DMS53 treated with DMSO at 0.1 percent for 48 hours (cell line): ENCODE results near the gene PRR11.
"Not testable (repeated sequence)": the region's sequence is repeated elsewhere in the genome, so short reads cannot be mapped to it uniquely, and the experiment has no call there.

ENCODE experiments used
- DNase-seq: peaks from one replicate; lab custom pipeline; 2025; ENCODE audit not compliant: unreplicated experiment; lab: John Stamatoyannopoulos, UW

PRR11 gene

DNA sequence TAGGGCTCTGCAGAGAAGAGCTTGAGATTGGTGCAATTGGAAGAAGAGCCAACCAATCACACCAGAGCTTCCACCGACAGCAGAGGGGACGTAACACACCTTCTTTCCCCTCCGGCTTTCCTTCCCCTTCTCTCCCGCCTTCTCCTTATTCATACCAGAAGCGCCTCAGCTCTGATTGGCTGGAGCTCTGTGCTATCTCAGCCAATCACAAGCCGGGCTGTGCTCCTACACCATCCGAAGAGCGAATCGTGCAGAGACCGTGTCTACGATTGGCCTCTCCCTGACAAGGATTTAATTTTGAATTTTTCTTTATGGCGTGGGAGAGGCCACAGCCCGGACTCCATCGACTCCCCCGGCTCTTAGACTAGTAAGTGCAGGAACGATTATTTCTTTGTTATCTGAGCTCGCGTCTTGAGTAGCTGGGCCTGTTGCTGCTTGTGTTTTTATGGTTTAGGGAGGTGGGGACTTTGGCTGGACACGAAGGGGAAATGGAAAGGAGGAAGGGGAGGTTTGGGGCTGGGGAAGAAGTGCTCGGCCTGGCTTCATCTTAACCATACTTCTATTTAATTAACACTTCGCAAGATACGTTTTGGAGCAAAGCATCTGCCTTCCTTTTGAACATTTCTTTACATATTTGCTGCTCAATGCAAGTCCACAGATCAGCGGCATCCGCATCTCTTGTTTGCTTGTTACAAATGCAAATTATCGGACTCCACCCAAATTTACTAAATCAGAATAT lies at the start of gene PRR11:
TSS of gene PRR11 (plus strand) at position 308 of the 739 bp plus-strand sequence. CDS start 14,007 bp downstream, outside the sequence.
- peak; percentile 100 for DNase-seq

DNA sequence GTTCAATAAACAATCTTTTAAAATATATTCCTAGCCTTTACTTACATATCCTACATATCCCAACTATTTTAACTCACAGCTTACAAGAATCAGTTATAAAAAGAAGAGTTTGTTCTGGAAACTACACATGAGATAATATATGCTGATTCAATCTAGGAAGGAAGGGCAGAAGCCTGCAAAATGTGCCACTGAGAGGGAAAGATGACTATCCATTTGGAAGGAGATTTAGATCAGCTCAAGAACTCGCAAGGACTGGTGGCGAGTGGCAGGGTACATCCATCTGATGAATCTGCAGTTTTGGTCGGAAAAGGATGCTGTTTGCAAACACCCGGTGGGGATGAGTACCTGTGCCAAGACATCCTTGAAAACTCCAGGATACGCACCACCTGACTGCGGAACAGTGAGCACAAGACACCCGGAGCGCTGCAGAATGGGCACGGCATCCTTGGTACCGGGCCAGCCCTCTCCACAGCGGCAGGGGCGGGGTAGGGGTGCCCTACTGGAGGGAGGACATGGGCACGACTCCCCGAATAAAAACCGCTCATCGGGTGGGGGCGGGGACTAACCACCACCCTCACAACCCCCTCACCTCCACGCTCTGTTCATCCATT lies 49.6 kb upstream of the PRR11 start:
- DNase-seq: peak; percentile 1

DNA sequence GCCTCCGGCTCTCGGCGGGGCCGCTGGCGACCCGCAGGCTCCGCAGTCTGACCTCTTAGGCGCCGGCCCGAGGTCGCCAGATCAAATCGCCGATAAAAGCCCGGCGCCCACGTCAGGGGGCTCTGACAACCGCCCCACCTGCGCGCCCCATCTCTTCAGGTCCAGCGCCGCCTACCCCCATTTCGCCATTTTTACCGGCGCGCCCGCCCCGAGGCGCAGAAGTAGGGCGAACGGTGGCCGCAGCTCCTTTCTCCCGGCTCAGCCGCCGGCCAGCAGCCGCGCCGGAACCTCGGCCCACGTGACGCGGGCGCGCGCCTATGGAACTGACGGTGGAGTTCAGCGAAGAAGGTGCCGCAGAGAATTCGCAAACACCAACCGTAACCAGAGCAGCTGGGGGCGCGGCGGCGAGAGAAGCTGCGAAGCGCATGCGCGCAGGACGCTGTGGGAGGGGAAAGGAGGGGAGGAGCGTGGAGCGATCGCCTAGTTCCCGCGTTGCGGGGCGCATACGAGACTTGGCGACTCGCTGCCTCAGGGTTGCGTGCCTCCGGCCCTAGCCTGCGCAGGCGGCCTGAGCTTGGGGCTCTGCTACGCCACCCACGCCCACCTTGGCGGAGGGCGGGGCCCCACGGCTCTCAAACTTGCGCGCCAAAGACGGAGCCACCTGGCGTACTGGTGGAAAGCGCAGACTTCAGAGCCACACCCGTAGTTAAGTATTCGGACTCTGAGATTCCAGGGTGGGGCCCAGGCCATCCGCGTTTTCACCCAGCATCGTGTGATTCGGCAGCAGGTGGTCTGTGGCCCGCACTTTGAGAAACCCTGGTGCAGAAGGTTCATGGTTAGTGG lies 48.9 kb upstream of the PRR11 start, which contains the start of gene TRIM37:
TSS of gene TRIM37 (minus strand) at position 418 of the 843 bp plus-strand sequence. CDS start 419 bp downstream, outside the sequence.
- peak; percentile 94 for DNase-seq

DNA sequence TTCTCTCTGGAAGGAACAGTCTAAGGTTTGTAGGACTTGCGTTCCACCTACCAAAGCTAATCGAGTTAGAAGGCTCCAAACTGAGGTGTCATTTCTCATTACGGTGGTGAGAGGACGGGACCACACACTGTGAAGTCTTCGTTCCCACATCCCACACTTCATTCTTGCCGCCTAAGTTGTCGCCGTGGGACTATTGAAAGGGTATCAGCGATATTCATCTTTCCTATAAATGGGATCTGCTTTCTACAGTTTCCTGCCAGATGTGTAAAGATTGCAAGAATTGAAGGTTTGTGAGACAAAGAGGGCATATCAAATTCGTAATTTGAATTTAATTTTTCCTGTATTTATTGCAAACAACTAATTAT lies 48.3 kb upstream of the PRR11 start:
- DNase-seq: no peak

DNA sequence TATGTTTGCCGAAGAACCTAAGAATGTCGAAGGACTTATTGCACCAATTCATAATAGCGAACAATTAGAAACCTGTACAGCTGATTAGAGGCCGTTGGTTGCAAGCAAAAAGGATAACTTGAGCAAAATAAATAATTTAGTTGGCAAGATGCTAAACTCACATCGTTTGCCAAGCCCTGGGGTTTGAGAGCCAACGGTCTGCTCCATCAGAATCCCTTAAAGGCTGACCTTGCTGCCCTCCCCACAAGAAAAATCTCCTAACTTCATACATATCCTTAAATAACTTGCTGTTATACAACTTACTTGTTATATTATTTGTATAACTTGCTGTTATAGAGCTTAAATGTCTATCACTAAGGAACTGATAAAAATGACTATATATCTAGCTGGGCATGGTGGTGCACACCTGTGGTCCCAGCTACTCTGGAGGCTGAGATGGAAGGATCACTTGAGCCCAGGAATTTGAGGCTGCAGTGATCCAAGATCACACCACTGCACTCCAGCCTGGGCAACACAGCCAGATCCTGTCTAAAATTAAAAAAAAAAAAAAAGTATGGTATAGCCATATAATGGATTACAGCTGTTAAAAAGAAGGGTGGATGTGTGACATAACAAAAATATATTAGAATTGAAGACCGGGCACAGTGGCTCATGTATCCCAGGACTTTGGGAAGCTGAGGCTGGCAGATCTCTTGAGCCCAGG lies 47.0 kb upstream of the PRR11 start:
- no peak for DNase-seq

DNA sequence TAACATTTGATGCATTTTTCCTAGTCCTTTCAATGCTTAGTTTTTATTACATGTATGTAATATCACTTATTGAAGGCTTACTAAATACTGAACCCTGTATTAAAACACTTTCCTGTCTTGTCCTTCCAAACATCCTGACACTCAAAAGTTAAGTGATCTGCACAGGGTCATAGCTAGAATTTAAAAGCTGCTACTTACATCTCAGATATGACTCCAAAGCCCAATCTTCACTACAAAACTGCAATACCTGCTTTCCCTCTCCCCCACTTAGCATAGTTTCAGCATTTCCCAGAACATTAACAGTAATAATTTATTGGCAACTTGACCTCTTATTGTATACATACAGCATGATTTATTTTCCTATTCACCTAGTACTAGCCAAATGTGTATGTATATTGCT lies 44.6 kb upstream of the PRR11 start:
- no peak for DNase-seq

DNA sequence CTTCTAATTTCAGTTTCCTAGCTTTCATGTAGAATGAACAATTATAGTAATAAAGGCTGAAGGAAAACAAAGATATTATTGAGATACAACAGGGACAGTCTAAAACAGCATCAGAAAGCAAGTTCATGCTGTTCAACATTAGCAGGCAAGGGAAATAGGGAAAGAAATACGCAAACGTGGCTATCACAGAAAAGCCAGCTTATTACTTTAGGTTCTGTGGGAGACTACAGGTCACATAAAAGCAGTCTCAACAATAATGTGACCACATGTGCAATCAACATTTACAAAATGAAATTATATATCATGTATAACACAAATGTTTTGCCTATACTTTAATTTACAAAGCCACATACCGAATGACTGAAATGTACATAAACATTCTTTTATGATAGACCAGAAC lies 44.0 kb upstream of the PRR11 start:
- DNase-seq: no peak

DNA sequence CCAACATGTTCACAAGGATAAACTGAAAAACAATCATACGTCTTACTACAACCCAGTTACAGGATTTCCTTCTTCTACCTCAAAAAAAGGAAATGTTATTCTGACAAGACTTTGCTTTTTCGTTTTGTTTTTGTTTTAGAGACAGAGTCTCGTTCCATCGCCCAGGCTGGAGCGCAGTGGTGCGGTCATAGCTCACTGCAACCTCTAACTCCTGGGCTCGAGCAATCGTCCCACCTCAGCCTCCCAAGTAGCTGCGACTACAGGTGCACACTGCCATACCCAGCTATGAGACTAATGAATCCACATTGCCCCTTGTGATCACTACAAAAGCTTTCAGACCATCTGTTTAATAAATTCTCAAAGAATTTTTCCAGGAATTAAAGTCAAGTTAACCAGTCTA lies 40.1 kb upstream of the PRR11 start:
- no peak for DNase-seq

DNA sequence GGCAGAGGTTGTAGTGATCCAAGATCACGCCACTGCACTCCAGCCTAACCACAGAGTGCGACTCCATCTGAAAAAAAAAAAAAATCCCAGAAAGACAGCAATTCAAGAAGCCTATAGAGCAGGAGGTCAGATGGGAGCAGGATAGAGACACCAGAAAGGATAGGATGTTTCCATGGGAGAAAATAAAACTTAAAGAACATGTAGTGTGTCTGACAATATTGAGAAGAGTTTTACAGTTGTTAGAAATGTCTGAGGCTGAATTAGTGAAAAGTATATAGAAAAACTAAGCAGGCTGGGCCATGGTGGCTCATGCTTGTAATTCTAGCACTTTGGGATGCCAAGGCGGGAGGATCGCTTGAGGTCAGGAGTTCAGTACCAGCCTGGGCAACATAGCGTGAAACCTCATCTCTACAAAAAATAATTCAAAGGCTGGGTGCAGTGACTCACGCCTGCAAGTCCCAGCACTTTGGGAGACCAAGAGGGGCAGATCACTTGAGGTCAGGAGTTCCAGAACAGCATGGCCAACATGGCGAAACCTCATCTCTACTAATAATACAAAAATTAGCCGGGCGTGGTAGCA lies 33.6 kb upstream of the PRR11 start:
- no peak for DNase-seq

DNA sequence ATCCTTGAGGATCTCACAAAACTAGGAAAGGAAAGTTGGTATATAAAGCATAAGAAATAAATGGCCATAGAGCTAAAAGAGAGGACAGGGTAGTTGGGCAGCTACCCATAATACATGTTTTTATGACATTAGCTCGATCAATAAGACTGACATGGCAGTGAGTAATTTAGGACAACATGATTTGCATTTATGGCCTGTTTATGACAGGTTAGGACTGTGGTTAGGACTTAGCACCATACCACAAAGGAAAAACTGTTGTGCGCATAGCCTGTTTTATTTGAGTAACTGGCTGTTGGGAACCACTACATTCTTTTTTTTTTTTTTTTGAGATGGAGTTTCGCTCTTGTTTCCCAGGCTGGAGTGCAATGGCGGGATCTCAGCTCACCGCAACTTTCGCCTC lies 30.9 kb upstream of the PRR11 start:
- no peak for DNase-seq

DNA sequence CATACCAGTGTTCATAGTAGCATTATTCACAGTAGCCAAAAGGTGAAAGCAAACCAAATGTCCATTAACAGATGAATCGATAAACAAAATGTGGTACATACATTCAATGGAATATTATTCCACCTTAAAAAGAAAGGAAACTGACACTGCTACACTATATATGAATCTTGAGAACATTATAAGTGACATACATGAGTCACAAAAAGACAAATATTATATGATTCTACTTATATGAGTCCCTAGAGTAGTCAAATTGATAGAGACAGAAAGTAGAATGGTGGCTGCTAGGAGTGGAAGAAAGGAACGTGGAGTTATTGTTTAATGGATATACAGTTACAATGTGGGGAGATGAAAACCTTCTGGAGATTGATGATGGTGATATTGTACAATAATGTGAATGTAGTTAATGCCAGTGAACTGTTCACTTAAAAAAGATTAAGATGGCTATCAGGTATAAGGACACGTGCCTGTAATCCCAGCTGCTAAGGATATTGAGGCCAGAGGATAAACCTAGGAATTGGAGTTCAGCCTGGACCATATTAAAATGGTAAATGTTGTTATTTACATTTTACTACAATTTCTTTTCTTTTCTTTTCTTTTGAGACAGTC lies 28.6 kb upstream of the PRR11 start:
- no peak for DNase-seq

DNA sequence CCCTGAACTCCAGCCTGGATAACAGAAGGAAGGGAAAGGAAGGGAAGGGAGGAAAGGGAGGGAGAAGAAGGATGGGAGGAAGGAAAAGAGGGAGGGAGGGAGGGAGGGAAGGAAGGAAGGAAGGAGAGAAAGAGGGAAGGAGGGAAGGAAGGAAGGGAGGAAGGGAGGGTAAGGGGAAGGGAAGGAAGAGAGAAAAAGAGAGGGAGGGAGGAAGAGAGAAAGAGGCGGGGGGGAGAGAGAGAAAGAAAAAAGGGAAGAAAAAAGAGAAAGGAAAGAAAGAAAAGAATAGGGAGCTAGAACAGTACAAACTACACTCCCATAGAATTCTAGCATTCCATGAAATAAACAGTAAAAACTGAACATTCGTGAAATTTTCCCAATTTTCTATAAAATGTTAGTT lies 25.7 kb upstream of the PRR11 start:
- DNase-seq: no peak

DNA sequence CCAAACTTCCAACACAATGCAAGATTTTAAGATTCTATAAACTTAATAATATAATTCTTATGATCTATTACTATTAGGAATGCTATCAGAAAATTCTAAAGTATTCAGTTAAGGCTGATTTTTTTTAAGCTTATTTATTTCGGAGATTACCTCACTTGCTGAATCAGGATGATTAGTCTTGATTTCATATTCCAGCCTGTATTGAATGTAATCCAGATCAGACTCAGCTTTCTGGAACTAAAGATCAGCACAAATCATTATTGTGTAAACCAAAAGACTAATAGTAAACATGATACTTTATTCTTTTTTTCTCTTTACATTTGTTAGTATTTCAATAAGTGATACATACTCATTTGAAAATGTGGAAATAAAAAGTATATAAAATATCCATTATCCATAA lies 24.4 kb upstream of the PRR11 start:
- DNase-seq: no peak

DNA sequence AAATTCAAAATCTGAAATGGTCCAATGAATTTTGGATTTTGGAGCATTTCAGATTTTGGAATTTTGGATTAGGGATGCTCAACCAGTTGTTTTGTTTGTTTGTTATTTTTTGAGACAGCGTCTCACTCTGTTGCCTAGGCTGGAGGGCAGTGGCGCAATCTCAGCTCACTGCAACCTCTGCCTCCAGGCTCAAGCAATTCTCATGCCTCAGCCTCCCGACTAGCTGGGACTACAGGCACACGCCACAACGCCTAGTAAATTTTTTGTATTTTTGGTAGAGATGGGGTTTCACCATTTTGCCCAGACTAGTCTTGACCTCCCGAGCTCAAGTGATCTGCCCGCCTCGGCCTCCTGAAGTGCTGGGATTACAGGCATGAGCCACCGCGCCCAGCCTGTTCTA lies 17.2 kb upstream of the PRR11 start:
- not testable (repeated sequence) for DNase-seq

DNA sequence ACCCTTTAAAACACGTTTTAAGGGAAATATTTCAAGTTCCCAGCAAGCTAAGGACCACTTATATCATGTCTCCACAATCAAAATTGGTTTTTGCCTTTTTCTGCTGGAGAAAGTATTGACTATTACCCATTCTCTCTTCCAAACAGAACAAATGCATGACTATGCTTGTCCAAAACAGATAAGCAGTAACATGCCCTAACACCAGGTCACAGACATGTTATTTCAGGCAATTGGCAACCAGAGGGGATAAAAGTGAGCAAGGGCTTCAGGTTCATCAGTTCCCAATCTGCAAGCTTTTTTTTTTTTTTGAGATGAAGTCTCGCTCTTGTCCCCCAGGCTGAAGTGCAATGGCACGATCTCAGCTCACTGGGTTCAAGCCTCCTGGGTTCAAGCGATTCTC lies 15.6 kb upstream of the PRR11 start:
- DNase-seq: no peak

DNA sequence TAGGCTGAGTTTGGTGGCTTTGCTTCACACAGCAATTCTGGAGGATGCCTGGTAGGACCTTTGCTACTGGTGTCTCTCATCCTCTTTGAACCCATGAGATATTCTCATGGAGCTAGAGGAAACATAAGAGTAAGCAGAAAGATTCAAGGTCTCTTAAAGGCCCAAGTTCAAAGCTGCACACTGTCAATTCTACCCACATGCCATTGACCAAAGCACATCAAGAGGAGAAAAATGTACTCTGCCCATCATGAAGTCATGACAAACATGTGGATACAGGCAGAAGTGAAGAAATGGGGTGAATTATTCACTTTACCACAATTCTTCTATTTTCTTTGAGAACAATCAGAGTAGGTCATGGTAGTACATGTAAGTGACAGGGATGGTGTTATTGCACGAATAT lies 13.7 kb upstream of the PRR11 start:
- DNase-seq: no peak

DNA sequence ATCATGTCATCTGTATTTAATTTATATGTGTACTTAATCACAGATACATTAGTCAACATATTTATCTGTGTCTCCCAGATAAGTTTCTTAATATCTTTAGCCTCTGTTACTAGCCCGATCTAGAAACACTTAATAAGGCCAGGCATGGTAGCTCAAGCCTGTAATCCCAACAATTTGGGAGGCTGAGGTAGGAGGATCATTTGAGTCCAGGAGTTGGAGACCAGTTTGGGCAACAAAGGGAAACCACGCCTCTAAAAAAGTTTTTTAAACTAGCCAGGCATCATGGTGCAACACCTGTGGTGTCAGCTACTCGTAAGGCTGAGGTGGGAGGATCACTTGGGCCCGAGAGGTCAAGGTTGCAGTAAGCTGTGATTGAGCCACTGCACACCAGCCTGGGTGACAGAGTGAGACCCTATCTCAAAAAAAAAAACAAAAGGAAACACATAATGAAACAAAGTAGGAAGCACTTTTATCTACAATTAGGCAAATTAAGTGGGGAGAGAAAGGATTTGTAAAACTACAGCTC lies 9.9 kb upstream of the PRR11 start:
- no peak for DNase-seq

DNA sequence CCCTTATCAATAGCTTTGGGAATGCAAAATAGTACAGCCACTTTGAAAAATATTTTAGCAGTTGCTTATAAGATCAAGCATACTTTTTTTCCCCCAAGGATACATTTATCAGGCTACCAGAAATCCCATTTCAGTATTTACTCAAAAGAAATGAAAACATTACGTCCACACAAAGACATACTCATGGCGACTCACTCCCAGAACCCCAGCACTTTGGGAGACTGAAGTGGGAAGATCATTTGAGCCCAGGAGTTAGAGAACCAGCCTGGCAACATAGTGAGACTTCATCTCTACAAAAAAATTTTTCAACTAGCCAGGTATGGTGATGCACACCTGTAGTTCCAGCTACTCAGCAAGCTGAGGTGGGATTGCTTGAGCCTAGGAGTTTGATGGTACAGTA lies 6.5 kb upstream of the PRR11 start:
- DNase-seq: no peak

DNA sequence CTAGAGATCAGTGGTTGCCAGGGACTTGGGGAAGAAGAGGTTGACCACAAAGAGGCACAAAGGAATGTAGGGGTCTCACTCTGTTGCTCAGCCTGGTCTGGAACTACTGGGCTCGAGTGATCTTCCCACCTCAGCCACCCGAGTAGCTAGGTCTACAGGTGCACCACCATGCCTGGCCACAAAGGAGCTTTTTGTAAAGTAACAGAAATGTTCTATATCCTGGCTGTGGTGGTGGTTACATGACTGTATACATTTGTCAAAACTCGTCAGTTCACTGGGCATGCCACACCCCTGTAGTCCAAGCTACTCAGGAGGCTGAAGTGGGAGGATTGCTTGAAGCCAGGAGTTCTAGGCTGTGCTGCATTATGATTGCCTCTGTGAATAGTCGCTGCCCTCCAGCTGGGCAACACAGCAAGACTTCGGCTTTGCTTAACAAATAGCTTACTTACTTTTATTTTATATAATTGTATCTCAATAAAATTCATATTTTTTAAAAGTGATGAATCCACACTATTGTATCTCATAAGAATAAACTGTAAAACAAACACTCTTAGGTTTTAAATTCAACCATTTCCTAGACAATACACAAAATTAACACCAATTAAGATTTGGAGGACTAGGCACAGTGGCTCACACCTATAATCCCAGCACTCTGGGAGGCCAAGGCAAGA lies 5.6 kb upstream of the PRR11 start:
- DNase-seq: no peak

DNA sequence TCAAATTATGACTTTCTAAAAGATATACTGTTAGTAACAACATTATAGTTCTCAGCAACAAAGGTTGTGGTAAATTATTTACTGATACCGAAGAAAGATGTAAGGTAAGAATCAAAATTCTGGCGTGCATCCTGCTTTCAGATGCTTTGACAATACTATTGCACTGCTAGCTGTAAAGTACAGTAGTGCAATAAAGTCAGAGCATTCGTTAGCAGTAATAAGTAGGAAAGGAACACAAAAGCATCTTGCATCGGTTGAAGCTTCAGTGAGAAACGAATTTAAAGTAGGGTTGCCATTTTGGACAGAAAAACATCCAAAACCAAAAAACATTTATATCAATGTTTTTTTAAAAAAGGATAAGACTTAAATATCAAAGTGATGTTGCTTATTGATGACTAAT lies 4.5 kb upstream of the PRR11 start:
- DNase-seq: no peak
